Placental pericyte (primary cell): Measurements from ENCODE around the gene ST8SIA4. TPM values are rescaled to one million over a fixed set of nuclear protein-coding genes. Genes with fewer than 3 reads are reported as not detected.

ENCODE experiments used
- small RNA-seq: library from RNA; depleted of rRNA; stranded (forward); fragments of <200 nt; gene quantifications from one replicate; pipeline ENCODE3, GENCODE V24; 2012; ENCODE audit warnings: low replicate concordance
- total RNA-seq: library from RNA; depleted of rRNA; stranded (reverse); fragments of >200 nt; gene quantifications from 2 replicates; pipeline ENCODE4 v1.2.3, GENCODE V29; 2012

Gene ST8SIA4
- total RNA-seq, result 3.0 and 15.3 TPM in 2 replicates

GRCh38 chr5:100903039-100903887 is at the start of gene ST8SIA4:
Gene ST8SIA4, minus strand, starts transcription at chr5:100903282. Its CDS starts 327 bp downstream, at chr5:100902955.

Small RNA genes within 50 kb of the gene (small RNA-seq; reads per million reads assigned to genes)
- gene MIR548P, result not detected
